Measurements from ENCODE around the gene PLA2G10.
A peak's percentile ranks its signal among the peaks of the same experiment; 100 is the strongest.
"Not testable (repeated sequence)": the region's sequence is repeated elsewhere in the genome, so short reads cannot be mapped to it uniquely, and the experiment has no call there.

The PLA2G10 gene

DNA sequence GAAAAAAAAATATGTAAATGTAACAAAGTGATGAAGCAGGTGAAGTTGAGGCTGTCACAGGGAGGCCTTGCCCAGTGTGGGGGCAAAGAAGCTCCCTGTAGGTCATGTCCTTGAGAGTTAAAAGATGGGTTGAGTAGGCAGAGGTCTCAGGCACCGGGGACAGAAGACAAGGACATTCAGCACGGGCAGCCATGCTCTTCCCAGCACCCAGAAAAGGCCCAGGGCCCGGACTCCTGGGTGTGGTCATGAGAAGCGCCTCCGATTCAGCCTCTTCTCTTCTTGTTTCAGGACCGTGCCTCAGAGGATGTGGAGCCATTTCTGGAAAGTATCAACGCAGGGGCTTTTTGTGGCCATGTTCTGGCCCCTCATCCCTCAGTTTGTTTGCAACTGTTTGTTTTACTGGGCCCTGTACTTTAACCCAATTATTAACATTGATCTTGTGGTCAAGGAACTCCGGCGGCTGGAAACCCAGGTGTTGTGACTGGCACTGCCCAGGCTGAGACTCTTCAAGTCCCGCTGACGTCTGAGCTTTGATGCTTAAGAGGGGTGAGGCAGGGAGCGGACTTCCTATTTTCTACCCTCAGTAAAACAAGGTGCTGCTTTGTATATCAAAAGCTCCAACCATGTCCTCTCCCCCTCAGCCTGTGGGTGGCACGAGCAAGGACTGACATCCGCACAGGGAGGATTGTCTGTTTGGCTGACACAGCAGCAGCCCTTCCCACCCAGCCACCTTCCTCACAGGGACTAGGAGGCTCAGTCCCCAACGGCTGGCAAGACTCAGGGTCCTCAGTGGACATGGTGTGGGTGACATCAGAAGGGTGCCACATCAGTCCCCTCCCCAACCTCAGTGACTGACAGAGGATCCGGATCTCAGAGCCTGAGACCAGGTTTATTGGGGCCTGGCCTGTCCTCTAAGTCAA lies 26.5 kb downstream of the PLA2G10 start:
- DNase-seq: peak in 3 of 56 donors; percentile 1 to 11 (median 7)

DNA sequence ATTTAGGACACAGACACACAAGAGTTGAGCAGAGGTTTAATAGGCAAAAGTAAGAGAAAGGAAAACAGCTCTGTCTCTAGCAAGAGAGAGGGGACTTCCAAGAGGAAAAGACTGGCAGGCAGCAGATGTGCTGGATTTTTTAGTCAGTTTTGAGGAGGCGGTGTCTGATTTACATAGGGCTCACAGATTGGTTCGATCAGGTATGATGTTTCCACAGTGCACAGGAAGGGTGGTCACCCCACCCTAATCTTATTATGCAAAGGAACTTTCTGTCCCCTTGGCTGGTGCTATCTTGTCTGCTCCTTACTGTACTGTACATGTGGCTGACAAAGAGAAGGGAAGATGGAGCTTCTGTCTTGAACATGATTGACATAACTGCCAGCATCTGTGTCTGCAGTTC lies 36.0 kb downstream of the PLA2G10 start:
- DNase-seq: peak in 14 of 56 donors; percentile 3 to 48 (median 14)

DNA sequence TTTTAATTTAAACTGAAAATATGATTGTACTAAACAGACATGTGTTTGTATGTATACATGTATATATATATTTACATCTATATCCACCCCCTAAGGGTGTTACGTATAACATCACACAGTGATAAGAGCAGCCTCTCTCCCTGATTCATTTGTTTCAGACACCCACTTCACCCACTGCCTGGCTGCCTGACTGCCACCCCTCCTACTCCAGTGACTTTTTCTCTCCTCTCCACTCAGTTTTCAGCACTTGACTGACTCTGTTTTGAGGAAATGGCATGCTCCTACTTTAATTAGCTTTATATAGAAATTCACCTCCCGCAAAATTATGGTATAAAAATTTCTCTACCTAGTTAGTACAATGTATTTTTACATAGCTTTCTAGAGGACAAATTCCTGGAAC lies 41.4 kb downstream of the PLA2G10 start:
- peak in 8 of 56 donors; percentile 5 to 30 (median 11) for DNase-seq

DNA sequence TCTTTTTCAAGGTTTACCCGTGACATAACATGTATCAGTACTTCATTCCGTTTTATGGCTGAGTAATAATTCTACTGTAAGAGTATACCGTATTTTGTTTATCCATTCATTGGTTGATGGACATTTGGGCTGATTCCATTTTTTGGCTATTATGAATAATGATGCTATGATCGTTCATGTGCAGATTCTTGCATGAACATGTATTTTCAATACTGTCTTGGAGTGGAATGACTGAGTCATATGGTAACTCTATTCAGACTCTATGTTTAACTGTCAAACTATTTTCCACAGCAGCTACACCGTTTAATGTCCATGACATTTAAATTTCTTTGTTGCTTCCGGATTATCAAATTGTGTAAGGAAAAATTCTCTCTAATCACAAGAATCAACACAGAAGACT lies 43.5 kb downstream of the PLA2G10 start:
- DNase-seq: no peak

DNA sequence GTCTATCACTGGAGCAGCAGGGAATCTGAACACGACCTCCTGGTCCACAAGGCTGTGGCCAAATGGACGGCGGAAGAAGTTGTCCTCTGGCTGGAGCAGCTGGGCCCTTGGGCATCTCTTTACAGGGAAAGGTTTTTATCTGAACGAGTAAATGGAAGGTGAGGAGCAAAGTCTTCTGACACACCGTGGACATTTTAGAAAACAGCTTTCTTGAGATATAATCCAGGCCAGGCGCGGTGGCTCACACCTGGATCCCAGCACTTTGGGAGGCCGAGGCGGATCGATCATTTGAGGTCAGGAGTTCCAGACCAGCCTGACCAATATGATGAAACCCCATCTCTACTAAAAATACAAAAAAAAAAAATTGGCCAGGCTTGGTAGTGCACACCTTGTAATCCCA lies 44.3 kb downstream of the PLA2G10 start:
- no peak for DNase-seq

DNA sequence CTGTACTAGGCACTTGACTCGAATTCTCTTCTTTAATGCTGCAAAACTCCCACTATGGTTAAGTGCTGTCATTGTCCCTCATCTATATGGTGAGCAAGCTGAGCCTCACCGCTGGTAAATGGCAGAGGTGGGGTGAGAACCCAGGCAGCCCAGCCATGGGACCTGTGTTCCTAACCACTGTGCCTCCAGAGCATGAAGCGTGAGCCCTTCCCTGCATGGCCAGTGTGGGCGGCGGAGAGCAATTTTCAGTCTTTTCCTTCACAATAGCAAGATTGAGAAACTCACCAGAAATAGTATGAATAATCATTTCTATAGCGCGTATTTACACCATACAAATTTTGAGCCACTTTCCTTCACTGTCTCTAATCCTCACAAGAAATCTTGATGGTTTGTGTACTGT lies 52.2 kb downstream of the PLA2G10 start:
- no peak for DNase-seq

DNA sequence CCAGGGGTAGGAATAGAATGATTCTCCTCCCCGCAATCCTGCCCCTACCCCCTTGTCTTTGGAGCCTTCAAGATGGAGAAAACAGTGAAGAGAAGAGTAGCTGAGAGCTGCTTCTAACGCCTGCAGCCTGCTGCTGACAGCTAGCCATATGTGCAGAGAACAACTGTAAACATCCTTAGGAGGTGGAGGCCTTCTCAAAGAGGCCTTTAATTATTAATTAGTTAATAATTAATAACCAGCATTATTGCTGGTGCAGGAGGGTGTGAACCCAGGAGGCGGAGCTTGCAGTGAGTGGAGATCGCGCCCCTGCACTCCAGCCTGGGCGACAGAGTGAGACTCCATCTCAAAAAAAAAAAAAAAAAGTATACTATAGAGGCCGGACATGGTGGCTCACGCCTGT lies 52.9 kb downstream of the PLA2G10 start:
- DNase-seq: no peak

DNA sequence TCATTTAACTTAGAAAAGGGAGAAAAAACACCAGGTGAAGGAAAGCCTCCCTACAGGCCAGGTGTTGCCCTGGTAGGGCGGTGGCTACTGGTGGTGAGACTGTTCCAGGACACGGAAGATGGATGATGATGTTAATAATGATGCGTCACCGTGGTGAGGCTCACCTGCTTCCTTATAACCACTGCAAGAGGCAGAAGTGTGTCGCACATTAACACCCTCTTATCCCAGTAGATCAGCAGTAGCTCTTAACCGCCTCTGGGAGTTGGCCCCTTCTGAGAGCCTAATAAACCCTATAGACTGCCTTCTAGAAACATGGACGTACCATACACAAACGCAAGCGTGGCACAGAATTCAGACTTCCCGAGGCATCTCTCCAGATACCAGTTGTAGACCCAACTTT lies 53.6 kb downstream of the PLA2G10 start:
- DNase-seq: no peak

DNA sequence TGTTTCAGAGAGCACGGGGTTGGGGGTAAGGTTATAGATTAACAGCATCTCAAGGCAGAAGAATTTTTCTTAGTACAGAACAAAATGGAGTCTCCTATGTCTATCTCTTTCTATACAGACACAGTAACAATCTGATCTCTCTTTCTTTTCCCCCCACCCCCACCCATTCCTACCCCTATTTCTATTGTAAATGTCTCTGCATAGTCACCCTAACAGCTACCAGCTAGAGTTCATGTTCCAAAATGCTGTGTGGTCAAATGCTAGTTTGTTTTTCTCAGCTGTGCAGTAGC lies 57.2 kb downstream of the PLA2G10 start:
- not testable (repeated sequence) for DNase-seq

DNA sequence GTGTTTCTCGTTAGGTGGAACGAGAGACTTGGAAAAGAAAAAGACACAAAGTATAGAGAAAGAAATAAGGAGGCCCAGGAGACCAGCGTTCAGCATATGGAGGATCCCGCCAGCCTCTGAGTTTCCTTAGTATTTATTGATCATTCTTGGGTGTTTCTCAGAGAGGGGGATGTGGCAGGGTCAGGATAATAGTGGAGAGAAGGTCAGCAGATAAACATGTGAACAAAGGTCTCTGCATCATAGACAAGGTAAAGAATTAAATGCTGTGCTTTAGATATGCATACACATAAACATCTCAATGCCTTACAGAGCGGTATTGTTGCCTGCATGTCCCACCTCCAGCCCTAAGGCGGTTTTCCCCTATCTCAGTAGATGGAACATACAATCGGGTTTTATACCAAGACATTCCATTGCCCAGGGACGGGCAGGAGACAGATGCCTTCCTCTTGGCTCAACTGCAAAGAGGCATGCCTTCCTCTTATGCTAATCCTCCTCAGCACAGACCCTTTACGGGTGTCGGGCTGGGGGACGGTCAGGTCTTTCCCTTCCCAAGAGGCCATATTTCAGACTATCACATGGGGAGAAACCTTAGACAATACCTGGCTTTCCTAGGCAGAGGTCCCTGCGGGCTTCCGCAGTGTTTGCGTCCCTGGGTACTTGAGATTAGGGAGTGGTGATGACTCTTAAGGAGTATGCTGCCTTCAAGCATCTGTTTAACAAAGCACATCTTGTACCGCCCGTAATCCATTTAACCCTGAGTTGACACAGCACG lies 57.7 kb downstream of the PLA2G10 start:
- not testable (repeated sequence) for DNase-seq

DNA sequence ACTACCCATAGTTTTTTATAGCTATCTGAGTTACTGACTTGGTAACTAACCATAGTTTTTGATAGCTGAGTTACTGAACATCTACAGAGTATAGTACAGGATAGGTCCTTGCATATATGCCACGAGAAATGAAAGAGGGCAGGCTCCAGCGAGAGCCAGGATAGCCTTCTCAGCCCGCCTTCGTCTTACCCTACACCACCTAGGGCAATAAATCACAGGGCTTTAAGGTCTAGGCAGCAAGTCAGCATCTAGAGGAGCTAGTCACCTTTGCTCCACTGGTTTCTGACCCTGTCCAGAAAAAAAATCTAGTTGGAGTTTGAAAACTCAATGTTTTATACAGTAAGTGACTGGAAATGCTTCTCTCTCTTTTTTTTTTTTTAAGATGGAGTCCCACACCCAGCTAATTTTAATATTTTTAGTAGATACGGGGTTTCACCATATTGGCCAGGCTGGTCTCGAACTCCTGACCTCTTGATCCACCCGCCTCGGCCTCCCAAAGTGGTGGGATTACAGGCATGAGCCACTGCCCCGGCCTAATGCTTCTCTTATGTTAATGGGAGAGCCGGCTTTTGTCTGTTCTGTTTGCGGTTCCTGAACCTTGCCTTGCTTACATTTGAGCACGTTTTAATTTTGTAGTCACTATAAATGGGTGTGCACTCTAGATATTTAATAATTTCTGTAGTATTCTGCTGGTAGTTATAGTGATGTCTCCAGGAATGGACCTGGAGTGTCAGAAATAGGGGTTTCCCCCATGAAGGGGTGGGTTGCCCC lies 58.5 kb downstream of the PLA2G10 start:
- no peak for DNase-seq

DNA sequence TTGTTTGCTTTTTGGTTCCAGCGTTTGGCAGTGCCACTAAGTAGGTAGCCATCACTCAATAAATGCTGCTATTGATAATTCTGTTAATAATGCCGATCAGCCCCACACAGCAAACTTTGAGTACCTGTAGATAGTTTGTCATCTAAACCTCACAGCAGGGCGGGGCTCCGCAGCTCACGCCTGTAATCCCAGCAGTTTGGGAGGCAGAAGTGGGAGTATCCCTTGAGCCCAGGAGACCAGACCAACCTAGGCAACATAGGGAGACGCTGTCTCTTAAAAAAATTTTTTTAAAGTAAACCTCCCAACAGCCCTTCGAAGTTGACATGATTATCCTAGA lies 59.8 kb downstream of the PLA2G10 start:
- no peak for DNase-seq

DNA sequence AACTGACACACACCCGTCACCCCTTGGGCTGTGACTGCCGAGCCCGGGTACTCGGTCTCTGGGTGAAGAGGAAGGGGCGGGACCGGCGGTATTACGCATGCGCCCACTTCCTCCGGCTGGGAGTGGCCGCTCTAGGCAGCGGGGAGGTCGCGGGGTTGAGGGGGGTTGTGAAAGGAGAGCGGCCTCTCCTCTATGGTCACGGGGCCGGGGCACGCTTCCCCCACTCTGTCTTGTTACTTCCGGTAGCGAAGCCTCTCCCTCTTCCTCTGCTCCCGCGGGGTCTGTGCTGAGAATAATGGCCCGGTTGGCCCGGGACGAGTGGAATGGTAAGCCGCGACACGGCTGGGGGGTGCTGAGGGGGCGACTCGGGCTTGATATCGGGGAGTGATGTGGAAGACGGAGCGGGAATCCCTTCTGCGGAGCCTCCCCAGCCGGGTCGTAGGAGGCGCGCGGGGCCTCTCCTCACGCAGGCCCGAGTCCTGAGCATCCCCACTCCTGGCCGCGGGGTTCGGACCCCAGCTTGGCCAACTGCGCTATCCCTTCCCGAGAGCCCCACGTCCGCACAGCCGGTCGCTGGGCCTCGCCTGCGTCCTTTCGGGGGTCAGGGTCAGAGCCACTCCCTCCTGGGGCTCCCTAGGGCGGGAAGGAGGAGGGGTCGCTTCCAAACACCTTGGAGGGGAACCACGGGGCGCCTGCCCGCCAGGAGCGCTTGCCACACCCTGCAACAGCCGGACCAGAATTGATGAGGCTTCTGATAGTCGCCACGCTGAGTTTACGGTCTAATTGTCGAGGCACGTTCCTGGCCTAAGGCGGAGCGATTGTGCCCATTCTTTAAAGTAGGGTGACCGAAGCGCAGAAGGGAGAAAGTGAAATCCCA lies 61.2 kb downstream of the PLA2G10 start, which contains the start of gene BFAR:
TSS of gene BFAR (plus strand) at position 259 of the 877 bp plus-strand sequence. CDS start 11,396 bp downstream, outside the sequence.
- peak; percentile 61 to 99 (median 97) for DNase-seq

DNA sequence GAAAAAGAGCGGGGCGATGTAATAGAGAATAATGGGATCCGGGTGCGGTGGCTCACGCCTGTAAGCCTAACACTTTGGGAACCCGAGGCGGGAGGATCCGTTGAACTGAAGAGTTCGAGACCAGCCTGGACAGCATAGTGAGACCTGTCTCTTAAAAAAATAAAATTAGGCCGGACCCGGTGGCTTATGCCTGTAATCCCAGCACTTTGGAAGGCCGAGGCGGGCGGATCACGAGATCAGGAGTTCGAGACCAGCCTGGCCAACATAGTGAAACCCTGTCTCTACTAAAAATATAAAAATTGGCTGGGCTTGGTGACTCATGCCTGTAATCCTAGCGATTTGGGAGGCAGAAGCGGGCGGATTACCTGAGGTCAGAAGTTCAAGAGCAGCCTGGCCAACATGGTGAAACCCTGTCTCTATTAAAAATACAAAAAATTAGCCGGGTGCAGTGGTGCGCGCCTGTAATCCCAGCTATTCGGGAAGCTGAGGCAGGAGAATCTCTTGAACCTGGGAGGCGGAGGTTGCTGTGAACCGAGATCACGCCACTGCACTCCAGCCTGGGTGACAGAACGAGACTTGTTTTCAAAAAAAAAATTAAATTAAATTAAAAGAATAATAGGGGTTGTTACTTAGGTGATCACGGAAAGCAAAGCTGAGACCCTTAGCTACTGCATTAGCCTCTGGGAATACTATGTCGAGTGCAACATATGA lies 63.3 kb downstream of the PLA2G10 start:
- not testable (repeated sequence) for DNase-seq

DNA sequence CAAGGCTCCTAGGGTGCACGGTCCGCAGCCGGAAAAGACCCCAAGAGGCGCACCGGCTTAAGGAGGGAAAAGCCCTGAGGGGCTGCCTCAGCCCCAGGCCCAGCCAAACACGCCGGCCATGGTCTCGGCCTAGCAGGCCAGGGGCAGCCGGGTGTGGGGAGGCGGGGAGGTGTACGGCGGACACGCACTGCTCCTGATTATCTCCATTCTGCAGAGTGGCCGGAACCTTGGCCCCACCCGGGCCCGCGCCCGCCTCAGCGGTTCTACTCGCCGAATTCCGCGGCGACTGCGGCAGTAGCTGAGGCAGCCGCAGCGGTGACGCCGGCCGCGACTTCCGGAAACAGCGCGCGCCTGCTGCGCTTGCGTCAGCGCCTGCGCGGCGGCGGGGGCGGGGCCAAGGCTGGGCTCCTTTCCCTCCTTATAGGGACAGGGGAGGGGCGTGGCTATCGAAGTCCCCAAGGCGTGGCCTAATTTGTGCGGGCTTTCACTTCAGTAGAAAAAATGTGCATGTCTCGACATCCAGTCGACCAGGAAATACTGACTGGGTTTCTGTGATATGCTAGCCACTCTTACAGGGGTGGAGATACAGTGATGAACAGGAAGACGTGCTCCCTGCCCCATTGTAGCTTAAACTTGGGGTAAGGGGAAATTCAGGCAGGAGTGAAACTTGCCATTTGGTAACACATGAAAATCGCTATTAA lies 64.0 kb downstream of the PLA2G10 start, which contains the start of gene PARN:
TSS of gene PARN (minus strand) at position 342 of the 701 bp plus-strand sequence. CDS start at position 207, 135 bp downstream.
- DNase-seq: peak; percentile 57 to 96 (median 88)

DNA sequence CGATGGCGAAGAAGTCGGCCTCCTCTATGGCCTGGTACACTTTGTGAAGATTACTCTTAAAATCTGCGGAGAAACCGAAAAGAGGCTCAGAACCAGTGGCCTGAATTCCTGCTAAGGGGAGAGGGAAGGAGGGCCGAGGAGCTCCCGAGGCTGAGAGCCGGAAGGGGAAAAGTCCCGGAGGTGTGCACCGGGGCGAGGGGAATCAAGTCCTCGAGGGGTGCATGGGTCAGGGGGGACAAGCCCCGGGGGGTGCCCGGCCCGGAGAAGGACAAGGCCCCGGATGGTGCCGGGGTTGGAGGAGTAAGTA lies 64.5 kb downstream of the PLA2G10 start:
- peak in 3 of 56 donors; percentile 49 to 56 (median 49) for DNase-seq

DNA sequence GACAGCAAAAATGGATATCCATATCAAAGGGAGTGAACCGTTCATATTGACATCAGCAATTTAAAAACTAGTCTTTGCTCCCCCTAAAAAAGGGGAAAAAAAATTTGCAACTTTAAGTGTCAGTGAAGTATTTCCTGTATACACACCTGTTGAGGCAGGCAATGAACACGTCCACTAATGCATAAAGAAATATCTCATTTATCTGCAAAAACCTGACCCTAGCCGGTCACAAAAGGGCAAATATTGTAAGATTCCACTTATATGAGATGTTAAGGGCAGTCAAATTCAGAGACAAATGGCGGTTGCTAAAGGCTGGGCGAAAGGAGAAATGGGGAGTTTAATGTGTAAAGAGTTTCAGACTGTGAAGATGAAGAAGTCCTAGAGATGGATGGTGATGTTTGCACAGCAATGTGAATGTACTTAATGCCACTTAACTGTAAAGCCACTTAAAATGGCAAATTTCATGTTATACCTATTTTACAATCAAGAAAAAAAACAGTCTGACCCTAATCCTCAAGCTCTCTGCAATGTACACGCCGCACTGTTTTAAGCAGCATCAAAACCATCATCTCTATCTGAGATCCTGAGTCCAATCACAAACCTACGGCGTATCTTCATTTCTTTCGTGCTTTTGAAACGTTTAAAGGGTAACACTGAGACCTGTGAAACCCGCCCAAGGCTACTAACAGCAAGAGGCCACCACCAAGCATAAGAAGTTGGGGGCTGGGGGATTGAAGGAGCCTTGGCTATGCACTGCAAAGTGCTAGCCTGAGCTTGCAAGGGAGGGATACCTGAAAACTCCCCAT lies 65.1 kb downstream of the PLA2G10 start:
- no peak for DNase-seq

DNA sequence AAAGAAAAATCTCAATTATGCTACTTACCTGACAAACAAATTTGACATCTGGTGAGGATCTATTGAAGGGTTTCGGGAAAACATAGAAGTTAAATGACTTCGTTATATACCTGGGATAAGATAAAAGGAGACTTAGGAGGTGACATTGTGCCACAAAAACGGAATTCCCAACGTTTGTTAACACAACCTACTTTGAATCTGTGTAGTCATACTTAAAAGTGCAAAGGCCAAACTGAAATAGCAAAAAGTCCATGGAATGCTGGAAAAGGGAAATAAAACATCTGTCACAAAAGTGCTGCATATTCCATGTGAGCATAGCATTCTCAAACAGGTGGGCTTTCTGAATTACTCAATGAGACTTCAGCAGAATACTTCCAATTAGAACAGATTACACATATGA lies 67.0 kb downstream of the PLA2G10 start:
- DNase-seq: no peak
